ENCODE measurements around the gene FAM177A1. TPM values are rescaled to one million over a fixed set of nuclear protein-coding genes. Genes with fewer than 3 reads are reported as not detected.

Gene FAM177A1
- total and polyA plus RNA-seq, 2 of the 13 experiments (the other 11 are each of a cell fraction or from before 2014, with no cell fraction given): 72.9 to 119 TPM

GRCh38 chr14:35046048-35046750 lies at the start of gene FAM177A1 (continued):
- TF ChIP-seq, protein P1, sequence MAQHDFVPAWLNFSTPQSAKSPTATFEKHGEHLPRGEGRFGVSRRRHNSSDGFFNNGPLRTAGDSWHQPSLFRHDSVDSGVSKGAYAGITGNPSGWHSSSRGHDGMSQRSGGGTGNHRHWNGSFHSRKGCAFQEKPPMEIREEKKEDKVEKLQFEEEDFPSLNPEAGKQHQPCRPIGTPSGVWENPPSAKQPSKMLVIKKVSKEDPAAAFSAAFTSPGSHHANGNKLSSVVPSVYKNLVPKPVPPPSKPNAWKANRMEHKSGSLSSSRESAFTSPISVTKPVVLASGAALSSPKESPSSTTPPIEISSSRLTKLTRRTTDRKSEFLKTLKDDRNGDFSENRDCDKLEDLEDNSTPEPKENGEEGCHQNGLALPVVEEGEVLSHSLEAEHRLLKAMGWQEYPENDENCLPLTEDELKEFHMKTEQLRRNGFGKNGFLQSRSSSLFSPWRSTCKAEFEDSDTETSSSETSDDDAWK (CRISPR knock-in tag; IDR thresholded peaks at IDR 0.05): no peak
- TF ChIP-seq ELF4 (CRISPR knock-in tag; IDR thresholded peaks at IDR 0.05; ENCODE audit: borderline replicate concordance): peak; percentile 99
- TF ChIP-seq NR3C1 (CRISPR knock-in tag; IDR thresholded peaks at IDR 0.05): no peak
- TF ChIP-seq ATF7 (IDR thresholded peaks at IDR 0.05): peak; percentile 99
- TF ChIP-seq ATF7 (CRISPR knock-in tag; IDR thresholded peaks at IDR 0.05): peak; percentile 99
- no peak; the same call in 1 of the 2 replicates for TF ChIP-seq ZNF83 (CRISPR knock-in tag; IDR thresholded peaks at IDR 0.05; ENCODE audit: borderline replicate concordance)
- peak; percentile 73 for TF ChIP-seq ZNF746 (CRISPR knock-in tag; IDR thresholded peaks at IDR 0.05)
- TF ChIP-seq THAP9 (CRISPR knock-in tag; IDR thresholded peaks at IDR 0.05; ENCODE audit: borderline replicate concordance): peak; percentile 93
- TF ChIP-seq TCF7 (IDR thresholded peaks at IDR 0.05; ENCODE audit: low read depth): no peak
- peak; percentile 87; the same call in 1 of the 2 replicates for TF ChIP-seq DMAP1 (CRISPR knock-in tag; IDR thresholded peaks at IDR 0.05)
- peak; percentile 90 for TF ChIP-seq TAF15 (IDR thresholded peaks at IDR 0.05; ENCODE audit: low read depth, low read length, poor library complexity, severe bottlenecking)
- peak; percentile 81; the same call in 1 of the 2 replicates for TF ChIP-seq GATA4 (IDR thresholded peaks at IDR 0.05; ENCODE audit: borderline replicate concordance, low read depth)
- 0 out of 2 replicates have a peak, but pooled peaks have one; percentile 21 for TF ChIP-seq KLF15 (CRISPR knock-in tag; IDR thresholded peaks at IDR 0.05; ENCODE audit: borderline replicate concordance)
- TF ChIP-seq ONECUT2 (CRISPR knock-in tag; IDR thresholded peaks at IDR 0.05): peak; percentile 49; the same call in 1 of the 2 replicates
- TF ChIP-seq, protein P2, sequence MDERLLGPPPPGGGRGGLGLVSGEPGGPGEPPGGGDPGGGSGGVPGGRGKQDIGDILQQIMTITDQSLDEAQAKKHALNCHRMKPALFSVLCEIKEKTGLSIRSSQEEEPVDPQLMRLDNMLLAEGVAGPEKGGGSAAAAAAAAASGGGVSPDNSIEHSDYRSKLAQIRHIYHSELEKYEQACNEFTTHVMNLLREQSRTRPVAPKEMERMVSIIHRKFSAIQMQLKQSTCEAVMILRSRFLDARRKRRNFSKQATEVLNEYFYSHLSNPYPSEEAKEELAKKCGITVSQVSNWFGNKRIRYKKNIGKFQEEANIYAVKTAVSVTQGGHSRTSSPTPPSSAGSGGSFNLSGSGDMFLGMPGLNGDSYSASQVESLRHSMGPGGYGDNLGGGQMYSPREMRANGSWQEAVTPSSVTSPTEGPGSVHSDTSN (CRISPR knock-in tag; IDR thresholded peaks at IDR 0.05): no peak
- TF ChIP-seq SAP130 (CRISPR knock-in tag; IDR thresholded peaks at IDR 0.05; ENCODE audit: low read depth): peak; percentile 96
- no peak for TF ChIP-seq GMEB2 (CRISPR knock-in tag; IDR thresholded peaks at IDR 0.05; ENCODE audit: low read depth)
- TF ChIP-seq MTERF4 (CRISPR knock-in tag; IDR thresholded peaks at IDR 0.05): peak; percentile 100
- TF ChIP-seq MXD4 (CRISPR knock-in tag; IDR thresholded peaks at IDR 0.05): peak; percentile 93
- no peak; the same call in 1 of the 2 replicates for TF ChIP-seq ESRRA (CRISPR knock-in tag; IDR thresholded peaks at IDR 0.05; ENCODE audit: low read depth)
- TF ChIP-seq ZNF263 (CRISPR knock-in tag; IDR thresholded peaks at IDR 0.05): peak; percentile 80; the same call in 1 of the 2 replicates
- peak; percentile 77 for TF ChIP-seq STAT5B (CRISPR knock-in tag; IDR thresholded peaks at IDR 0.05)
- TF ChIP-seq ZFP90 (CRISPR knock-in tag; IDR thresholded peaks at IDR 0.05; ENCODE audit: borderline replicate concordance): peak; percentile 92
